Fibroblast of gingiva (primary cell): ENCODE data around the gene SLC25A36.
"Not testable (repeated sequence)": the region's sequence is repeated elsewhere in the genome, so short reads cannot be mapped to it uniquely, and the experiment has no call there.

Experiments used
- DNase-seq: peaks from one replicate; pipeline ENCODE4 v3.0.0-alpha.2; 2011; ENCODE audit warnings: low read depth

SLC25A36 gene

DNA sequence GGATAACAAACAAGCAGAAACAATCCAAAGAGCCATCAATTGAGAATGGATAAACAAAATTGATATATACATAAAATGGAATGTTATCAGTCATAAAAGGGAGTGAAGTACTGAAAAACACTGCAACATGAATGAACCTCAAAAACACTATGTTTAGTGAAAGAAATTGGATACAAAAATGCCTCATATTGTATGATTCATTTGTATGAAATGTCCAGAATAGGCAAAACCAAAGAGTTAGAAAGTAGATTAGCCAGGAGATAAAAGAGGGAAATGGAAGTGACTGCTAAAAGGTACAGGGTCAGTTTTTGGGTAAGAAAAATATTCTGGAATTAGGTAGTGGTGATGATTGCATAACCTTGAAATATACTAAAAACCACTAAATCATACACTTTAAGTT lies 9.8 kb upstream of the SLC25A36 start:
- no peak for DNase-seq

GRCh38 chr3:140933109-140933508 lies 8.5 kb upstream of the SLC25A36 start:
- DNase-seq = no peak

- no peak for DNase-seq
Observed at GRCh38 chr3:140933552-140933951, 8.1 kb upstream of the SLC25A36 start.

DNA sequence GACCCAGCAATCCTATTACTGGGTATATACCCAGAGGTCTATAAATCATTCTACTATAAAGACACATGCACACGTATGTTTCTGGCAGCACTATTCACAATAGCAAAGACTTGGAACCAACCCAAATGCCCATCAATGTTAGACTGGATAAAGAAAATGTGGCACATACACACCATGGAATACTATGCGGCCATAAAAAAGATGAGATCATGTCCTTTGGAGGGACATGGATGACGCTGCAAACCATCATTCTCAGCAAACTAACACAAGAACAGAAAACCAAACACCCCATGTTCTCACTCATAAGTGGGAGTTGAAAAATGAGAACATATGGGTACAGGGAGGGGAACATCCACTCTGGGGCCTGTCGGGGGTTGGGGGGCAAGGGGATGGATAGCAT lies 2.3 kb upstream of the SLC25A36 start:
- DNase-seq = not testable (repeated sequence)

DNA sequence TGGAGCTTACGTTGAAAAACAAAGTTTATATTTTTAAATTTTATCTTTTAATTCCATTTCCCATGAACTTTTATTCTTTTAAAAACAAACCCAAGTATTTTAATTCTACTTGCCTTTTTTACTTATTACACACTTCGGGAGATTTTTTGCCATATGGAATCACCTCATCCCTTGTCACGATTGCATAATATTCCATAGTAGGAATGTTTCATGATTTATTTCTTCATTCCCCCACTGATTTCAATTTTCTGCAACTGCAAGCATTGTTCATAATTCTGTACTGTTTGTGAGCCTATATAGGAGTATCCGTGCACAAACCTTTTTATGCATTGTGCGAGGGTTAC lies 574 bp upstream of the SLC25A36 start:
- DNase-seq = no peak

- peak; percentile 49 for DNase-seq
Observed at GRCh38 chr3:140942221-140943104, 827 bp downstream of the SLC25A36 start.

DNA sequence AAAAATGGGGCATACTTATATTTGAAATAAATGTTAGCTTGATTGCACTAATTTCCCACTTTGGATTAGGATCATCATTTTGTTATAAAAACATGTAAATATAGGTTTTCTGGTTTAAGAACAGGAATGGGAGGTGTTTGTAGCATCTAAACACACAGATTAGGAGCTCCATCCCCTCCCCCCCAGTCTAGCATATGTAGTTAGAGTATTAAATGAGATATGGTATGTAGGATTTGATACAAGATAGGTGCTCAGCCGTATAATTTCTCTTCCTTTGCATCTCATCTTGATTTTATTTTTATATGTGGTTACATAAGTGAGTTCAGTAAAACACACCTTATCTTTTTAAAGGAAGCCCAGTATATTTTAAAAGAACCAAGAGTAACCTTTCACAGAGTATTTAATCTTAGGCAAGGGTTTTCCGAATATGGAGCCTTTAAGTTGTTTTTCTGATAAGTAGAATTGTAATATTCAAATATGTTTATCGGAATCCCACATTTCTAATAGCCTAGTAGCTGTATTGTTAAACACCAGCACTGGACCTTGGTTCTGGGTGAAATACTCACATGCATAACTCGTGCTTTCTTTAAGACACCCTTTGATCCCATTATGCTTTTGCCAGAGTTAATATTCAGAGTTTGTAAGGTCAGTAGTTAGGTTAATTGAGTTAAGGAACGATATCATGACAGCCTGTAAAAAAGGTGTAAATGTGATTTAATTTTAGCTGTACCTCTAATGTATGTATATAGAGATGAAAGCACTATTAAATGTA lies 2.3 kb downstream of the SLC25A36 start:
- DNase-seq = no peak

DNA sequence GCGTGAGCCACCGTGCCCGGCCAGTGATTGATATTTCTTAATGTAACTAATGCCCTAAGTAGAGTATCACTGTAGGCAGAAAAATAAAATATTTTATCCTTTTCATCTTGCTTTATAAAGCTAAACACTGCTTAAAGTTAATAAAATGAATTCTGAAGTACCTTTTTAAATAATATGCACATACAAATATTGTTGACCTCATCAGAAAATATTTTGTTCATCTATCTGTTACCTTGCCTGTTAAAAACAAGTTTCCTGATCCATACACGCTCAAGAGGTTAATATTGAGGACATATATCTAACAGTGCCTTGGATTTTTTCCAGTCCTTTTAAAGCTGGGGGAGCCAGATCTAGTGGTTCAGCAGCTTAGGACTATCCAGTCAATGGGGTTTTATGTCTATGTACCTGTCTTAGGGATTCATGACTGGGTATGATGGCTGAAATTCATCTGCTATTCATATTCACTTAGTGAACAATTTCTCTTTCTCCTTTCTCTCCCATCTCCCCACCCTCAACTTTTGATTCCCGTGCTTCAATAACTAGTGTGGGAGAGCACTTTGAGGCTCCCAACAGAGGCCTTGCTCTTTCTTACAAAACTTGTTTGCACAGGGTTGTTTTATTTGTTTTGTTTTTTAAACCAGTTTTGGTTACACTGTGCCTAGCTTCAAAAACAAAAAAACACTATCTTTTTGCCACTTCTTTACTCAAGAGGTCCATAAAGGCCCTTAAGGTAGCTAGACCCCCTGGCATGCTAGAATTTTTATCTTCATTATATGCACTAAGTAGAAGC lies 7.0 kb downstream of the SLC25A36 start:
- no peak for DNase-seq

DNA sequence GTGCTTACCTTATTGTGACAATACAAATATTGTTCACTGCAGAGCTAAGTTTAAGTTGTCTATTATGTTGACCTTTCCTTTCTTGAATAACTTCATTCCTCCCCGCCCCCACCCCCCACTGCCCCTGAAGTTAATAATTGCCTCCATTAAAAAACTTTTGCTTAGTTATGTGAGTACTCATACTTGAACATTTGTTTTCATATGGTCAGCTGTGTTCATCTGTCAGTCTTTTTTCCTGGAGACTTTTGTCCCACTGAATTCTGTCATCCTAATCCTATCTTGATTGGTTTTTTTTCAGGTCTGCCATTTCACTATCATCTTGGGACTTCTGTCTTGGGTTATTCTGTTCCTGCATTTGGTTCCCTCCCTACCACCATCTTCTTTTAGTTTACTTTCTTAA lies 8.5 kb downstream of the SLC25A36 start:
- DNase-seq = no peak

GRCh38 chr3:140950863-140951262 lies 9.2 kb downstream of the SLC25A36 start:
- DNase-seq = no peak

- not testable (repeated sequence) for DNase-seq
Observed at GRCh38 chr3:140951750-140952149, 10.1 kb downstream of the SLC25A36 start.

GRCh38 chr3:140953028-140953960 lies 11.7 kb downstream of the SLC25A36 start:
- no peak for DNase-seq

DNA sequence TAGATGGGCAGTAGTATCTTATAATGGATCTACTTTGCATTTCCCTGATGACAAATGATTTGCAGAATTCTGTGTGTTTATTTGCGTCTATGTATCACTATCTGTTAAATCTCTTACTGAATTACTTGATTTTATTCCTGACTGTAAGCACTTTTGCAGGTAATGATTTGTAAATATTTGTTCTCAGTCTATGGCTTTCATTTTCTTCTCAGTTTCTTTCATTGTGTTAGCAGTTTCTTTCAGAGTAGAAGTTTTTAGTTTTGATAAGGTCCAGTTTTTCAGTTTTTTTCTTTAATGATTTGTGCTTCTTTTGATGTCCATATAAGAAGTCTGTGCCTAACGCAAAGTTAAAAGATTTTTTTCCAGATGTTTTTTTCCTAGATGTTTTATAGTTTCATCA lies 12.9 kb downstream of the SLC25A36 start:
- DNase-seq = no peak

- DNase-seq = no peak
Observed at GRCh38 chr3:140955645-140956044, 14.0 kb downstream of the SLC25A36 start.

DNA sequence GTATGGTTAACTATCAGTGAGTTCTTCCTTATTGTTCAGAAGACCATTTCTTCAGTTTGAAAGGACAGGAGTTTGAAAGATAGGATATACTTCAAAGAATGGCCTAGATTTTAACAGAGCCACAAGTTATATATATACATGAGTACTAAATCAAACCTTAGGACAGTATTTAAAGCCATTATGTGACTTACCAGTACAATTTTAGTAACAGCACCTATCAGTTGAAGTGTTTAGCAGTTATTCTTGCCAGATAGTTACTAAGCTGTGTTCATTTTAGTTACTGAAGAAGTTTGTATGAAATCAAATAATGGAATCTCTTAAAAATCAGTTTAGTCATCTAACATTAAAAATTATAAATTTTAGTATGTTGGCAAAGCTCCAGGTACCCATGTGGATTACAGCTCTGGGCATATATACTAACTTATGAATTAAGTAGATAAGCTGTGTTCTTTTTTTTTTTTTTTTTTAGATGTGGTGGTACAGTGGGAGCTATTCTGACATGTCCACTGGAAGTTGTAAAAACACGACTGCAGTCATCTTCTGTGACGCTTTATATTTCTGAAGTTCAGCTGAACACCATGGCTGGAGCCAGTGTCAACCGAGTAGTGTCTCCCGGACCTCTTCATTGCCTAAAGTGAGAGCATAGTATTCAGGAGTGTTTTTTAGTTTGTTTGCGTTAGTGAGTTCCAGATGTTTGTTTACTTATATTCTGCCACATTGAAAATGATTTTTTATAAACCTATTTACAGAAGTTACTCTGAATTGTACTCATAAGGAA lies 14.6 kb downstream of the SLC25A36 start:
- DNase-seq = no peak

- peak; percentile 18 for DNase-seq
Observed at GRCh38 chr3:140972833-140973232, 31.2 kb downstream of the SLC25A36 start.

GRCh38 chr3:140974900-140975299 lies 33.3 kb downstream of the SLC25A36 start:
- DNase-seq = no peak

DNA sequence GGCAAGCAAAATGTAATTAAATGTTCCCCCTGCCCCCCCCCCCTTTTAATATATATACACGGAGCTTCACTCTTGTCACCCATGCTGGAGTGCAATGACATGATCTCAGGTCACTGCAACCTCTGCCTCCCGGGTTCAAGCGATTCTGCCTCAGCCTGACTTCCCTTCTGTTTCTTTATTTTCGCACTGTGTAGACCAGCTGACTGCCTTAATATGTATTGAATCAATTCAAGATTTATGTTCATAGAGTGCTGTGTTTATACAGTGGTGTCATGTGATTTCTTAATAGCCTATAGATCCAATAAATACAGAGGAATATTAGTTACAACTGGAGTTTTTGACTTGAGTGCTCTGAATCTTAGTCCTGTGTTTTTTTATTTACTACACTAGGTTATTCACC lies 39.0 kb downstream of the SLC25A36 start:
- no peak for DNase-seq

DNA sequence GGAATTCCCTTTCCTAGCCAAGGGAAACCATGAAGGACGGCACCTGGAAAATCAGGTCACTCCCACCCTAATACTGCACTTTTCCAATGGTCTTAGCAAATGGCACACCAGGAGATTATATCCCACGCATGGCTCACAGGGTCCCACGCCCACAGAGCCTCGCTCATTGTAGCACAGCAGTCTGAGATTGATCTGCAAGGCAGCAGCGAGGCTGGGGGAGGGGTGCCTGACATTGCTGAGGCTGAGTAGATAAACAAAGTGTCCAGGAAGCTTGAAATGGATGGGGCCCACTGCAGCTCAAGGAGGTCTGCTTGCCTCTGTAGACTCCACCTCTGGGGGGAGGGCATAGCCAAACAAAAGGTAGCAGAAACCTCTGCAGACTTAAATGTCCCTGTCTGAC lies 46.2 kb downstream of the SLC25A36 start:
- DNase-seq = not testable (repeated sequence)

DNA sequence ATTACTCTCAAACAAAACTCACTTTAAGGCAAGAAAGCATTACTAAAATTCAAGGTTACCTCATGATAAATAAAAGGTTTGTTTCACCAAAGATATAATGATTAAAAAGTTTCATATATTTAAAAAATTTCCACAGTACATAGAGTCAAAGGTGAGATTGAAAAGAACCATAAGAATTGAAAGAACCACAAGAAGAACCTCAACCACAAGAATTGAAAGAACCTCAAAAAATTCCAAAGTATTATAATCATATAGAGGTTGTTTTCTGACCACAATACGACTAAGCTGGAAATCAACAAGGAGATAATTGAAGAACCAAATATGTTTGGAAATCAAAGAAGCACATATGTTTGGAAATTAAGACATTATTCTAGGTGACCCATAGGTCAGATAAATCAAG lies 52.7 kb downstream of the SLC25A36 start:
- DNase-seq = no peak

- not testable (repeated sequence) for DNase-seq
Observed at GRCh38 chr3:140994861-140995260, 53.2 kb downstream of the SLC25A36 start.
